K562 (cell line): ENCODE measurements around the gene IL33. TPM values are rescaled to one million over a fixed set of nuclear protein-coding genes. Genes with fewer than 3 reads are reported as not detected.

Experiments
- ATAC-seq: fragments of 200-7000 bp; cut with Tn5 transposase; 3 replicates; pipeline ENCODE4 v1.9.1; 2020; ENCODE audit warnings: moderate library complexity
- BruUV-seq: library from RNA; stranded (reverse); fragments of 400-500 nt; replicated peaks from 2 replicates; lab custom pipeline; 2021; lab: Mats Ljungman, UMichigan
- CTCF ChIA-PET: fragments of 300-600 bp; formaldehyde crosslinking; extraction: SDS; loops from one replicate; lab custom pipeline; 2021; ENCODE audit warnings: low intra/inter-chr PET ratio; lab: Yijun Ruan, JAX
- POLR2A ChIA-PET: fragments of 300-600, 350-650 bp; sonication (Branson Sonifier 250); formaldehyde crosslinking; extraction: SDS; loops from one replicate; lab custom pipeline; 2021; ENCODE audit warnings: antibody characterized with exemption, inconsistent platforms; lab: Yijun Ruan, JAX
- DNase-seq, 4 experiments: peaks; one replicate each; pipeline versions ENCODE4 v3.0.0 to v3.0.0-alpha.2; 2011 to 2018; ENCODE audit warnings: low spot score in 3 of 4, mixed read lengths in 3 of 4; ENCODE audit errors: extremely low read depth in 1 of 4
- FAIRE-seq: peaks from 2 replicates; lab custom pipeline; 2011; peaks lifted over from hg19 to GRCh38; lab: Jason Lieb, UNC
- H2AFZ ChIP-seq: 2 replicates; pipeline ENCODE4 v1.6.0; 2011; ENCODE audit warnings: low read depth, low read length, control low read depth, inconsistent platforms
- H3K27ac ChIP-seq: fragments of 200-600 bp; 3 replicates; pipeline ENCODE4 v1.8.0; 2011; ENCODE audit warnings: low read depth, mild to moderate bottlenecking, control low read depth, inconsistent platforms, low read length, moderate library complexity, mixed read lengths; ENCODE audit errors: extremely low read depth
- H3K27me3 ChIP-seq, 2 experiments: fragments of 300-600 bp in 1 of 2; 2 replicates in 1 of 2; 3 replicates in 1 of 2; pipeline versions ENCODE4 v1.6.0 to v1.8.0; 2011; ENCODE audit warnings: inconsistent platforms in 2 of 2, low read length in 2 of 2, mild to moderate bottlenecking in 1 of 2, mixed read lengths in 1 of 2, moderate library complexity in 1 of 2; ENCODE audit not compliant: control insufficient read depth in 2 of 2, insufficient read depth in 2 of 2
- H3K36me3 ChIP-seq: fragments of 300-600 bp; 3 replicates; pipeline ENCODE4 v1.8.0; 2011; ENCODE audit warnings: mild to moderate bottlenecking, low read length, inconsistent platforms; ENCODE audit not compliant: control insufficient read depth, insufficient read depth
- H3K4me1 ChIP-seq, 2 experiments: fragments of 200-600 bp in 1 of 2; replicated peaks in 1 of 2; 2 replicates in 1 of 2; 3 replicates in 1 of 2; pipeline versions ENCODE4 v1.5.1 to v1.8.0; 2011; ENCODE audit warnings: inconsistent platforms in 2 of 2, low read length in 2 of 2, mild to moderate bottlenecking in 1 of 2, mixed read lengths in 1 of 2, moderate library complexity in 1 of 2; ENCODE audit not compliant: control insufficient read depth in 2 of 2, insufficient read depth in 2 of 2
- H3K4me2 ChIP-seq: 2 replicates; pipeline ENCODE4 v1.6.1; 2011; ENCODE audit warnings: low read length, control low read depth, inconsistent platforms, mixed read lengths; ENCODE audit not compliant: insufficient read depth
- H3K4me3 ChIP-seq: fragments of 200-600 bp; sonication (generic), shearing (Covaris generic); 2 replicates; pipeline ENCODE4 v1.5.1; 2016; ENCODE audit warnings: control low read depth, inconsistent platforms
- H3K79me2 ChIP-seq: fragments of 200-600 bp; 3 replicates; pipeline ENCODE4 v1.8.0; 2011; ENCODE audit warnings: low read length, inconsistent platforms; ENCODE audit not compliant: control insufficient read depth, insufficient read depth
- H3K9ac ChIP-seq, 2 experiments: 2 replicates each; pipeline versions ENCODE4 v1.6.0 to v1.6.1; 2011; ENCODE audit warnings: low read depth in 2 of 2, low read length in 2 of 2, control low read depth in 1 of 2, inconsistent platforms in 1 of 2, mild to moderate bottlenecking in 1 of 2, mixed read lengths in 1 of 2; ENCODE audit not compliant: insufficient read depth in 1 of 2
- H3K9me1 ChIP-seq: one replicate; pipeline ENCODE4 v1.6.0; 2011; ENCODE audit warnings: inconsistent platforms, mild to moderate bottlenecking, low read length, moderate library complexity; ENCODE audit not compliant: control insufficient read depth, insufficient read depth
- H3K9me3 ChIP-seq: replicated peaks from 2 replicates; pipeline ENCODE4 v1.5.1; 2011; ENCODE audit warnings: low read depth, low read length, inconsistent platforms; ENCODE audit not compliant: control insufficient read depth, insufficient read depth
- H4K20me1 ChIP-seq: replicated peaks from 2 replicates; pipeline ENCODE4 v1.6.1; 2011; ENCODE audit warnings: low read length, inconsistent platforms, mixed read lengths; ENCODE audit not compliant: control insufficient read depth, insufficient read depth
- ATF7 ChIP-seq: fragments of 450-650 bp; IDR thresholded peaks from 2 replicates; pipeline ENCODE4 v1.7.1; 2014; ENCODE audit warnings: mild to moderate bottlenecking, moderate library complexity
- BCL6 ChIP-seq: fragments of 250-450 bp; sonication (Bioruptor Pico); IDR thresholded peaks from 2 replicates; pipeline ENCODE4 v1.4.0; 2020
- CREBBP ChIP-seq: IDR thresholded peaks from one replicate; pipeline ENCODE4 v1.6.1; 2012; ENCODE audit warnings: low read depth, mild to moderate bottlenecking, control low read depth, inconsistent platforms, low read length
- ESRRB ChIP-seq: fragments of 250-450 bp; sonication (Bioruptor Pico); IDR thresholded peaks from 2 replicates; pipeline ENCODE4 v1.5.0; 2020; ENCODE audit warnings: mild to moderate bottlenecking, moderate library complexity, borderline replicate concordance
- ETS2 ChIP-seq: IDR thresholded peaks from 2 replicates; pipeline ENCODE4 v1.6.1; 2016; ENCODE audit warnings: borderline replicate concordance, missing genetic modification characterization, mild to moderate bottlenecking, moderate library complexity, missing compliant biosample characterization; ENCODE audit not compliant: poor library complexity, severe bottlenecking
- EZH2 ChIP-seq: IDR thresholded peaks from 2 replicates; pipeline ENCODE4 v1.6.1; 2012; ENCODE audit warnings: low read depth, mild to moderate bottlenecking, inconsistent platforms, low read length, borderline replicate concordance
- MIER1 ChIP-seq: fragments of 450-650 bp; IDR thresholded peaks from 2 replicates; pipeline ENCODE4 v1.6.1; 2016; ENCODE audit warnings: antibody characterized with exemption, mild to moderate bottlenecking, low read depth
- MTF1 ChIP-seq: fragments of 250-450 bp; sonication (Bioruptor Pico); IDR thresholded peaks from 2 replicates; pipeline ENCODE4 v1.9.0; 2021; ENCODE audit warnings: moderate library complexity, mild to moderate bottlenecking, inconsistent platforms, borderline replicate concordance
- NCOA2 ChIP-seq, 2 experiments: fragments of 450-650 bp; IDR thresholded peaks; 2 replicates each; pipeline ENCODE4 v1.6.1; 2018; ENCODE audit warnings: mild to moderate bottlenecking in 2 of 2, moderate library complexity in 1 of 2; ENCODE audit not compliant: partially characterized antibody in 2 of 2
- SMAD2 ChIP-seq: fragments of 150-350 bp; IDR thresholded peaks from 2 replicates; pipeline ENCODE4 v1.6.1; 2014; ENCODE audit warnings: low read depth, mild to moderate bottlenecking, low read length
- SRSF7 ChIP-seq: fragments of 200-400 bp; formaldehyde crosslinking; optimal IDR thresholded peaks from 2 replicates; pipeline ENCODE3; 2017; ENCODE audit warnings: mild to moderate bottlenecking, low read depth, low read length
- ZBTB17 ChIP-seq: fragments of 450-650 bp; formaldehyde crosslinking; IDR thresholded peaks from 2 replicates; pipeline ENCODE4 v1.4.0; 2020; ENCODE audit warnings: mild to moderate bottlenecking
- ZNF143 ChIP-seq: sonication (generic); formaldehyde crosslinking; IDR thresholded peaks from 2 replicates; pipeline ENCODE4 v1.9.0; 2022; ENCODE audit warnings: mild to moderate bottlenecking, missing genetic modification reagents
- ZNF3 ChIP-seq: fragments of 250-450 bp; sonication (Bioruptor Pico); IDR thresholded peaks from 2 replicates; pipeline ENCODE4 v1.5.0; 2021; ENCODE audit warnings: mild to moderate bottlenecking, moderate library complexity
- WGBS: fragments of 100-300 bp; shearing (Covaris generic); methylation state at CpG from one replicate; pipeline ENCODE4 v1.1.6; 2016; ENCODE audit warnings: low coverage, mixed read lengths; ENCODE audit not compliant: insufficient coverage; ENCODE audit errors: missing lambda C conversion rate; 5-methylcytosine and 5-hydroxymethylcytosine counted together
- in situ Hi-C: fragments of 300-500 bp; cut with MboI; formaldehyde crosslinking; loops from 4 replicates; pipeline ENCODE4 v1.15.0; 2018; ENCODE audit warnings: inconsistent platforms, mixed read lengths
- intact Hi-C: fragments of 100-400 bp; cut with micrococcal nuclease; formaldehyde crosslinking; loops from 2 replicates; pipeline ENCODE4 v1.14.2; 2022
- polyA plus RNA-seq, 8 experiments: library from polyadenylated mRNA; depleted of rRNA in 4 of 8; stranded (reverse) in 5 of 8; unstranded in 3 of 8; fragments of >200 nt; fragmentation: Nextera tagmentation in 2 of 8; fragmentation: Illumina TruSeq in 1 of 8; extraction: Ambion mirVana in 2 of 8; extraction: Trizol in 1 of 8; gene quantifications; 2 replicates each; pipeline versions ENCODE4 v1.2.1 to v1.2.3, GENCODE V29; 2011 to 2014; ENCODE audit warnings: inconsistent platforms in 1 of 8, missing spikeins in 1 of 8
- total RNA-seq, 7 experiments: library from RNA; depleted of rRNA in 6 of 7; stranded (reverse); fragments of >200 nt in 6 of 7; fragmentation: Illumina TruSeq in 2 of 7; extraction: Trizol in 2 of 7; gene quantifications; 2 replicates each; pipeline versions ENCODE4 v1.2.1 to v1.2.3, GENCODE V29; 2011 to 2021; ENCODE audit warnings: low replicate concordance in 1 of 7
- TF ChIP-seq, protein P1 (sequence below): fragments of 250-450 bp; sonication (Bioruptor Pico); IDR thresholded peaks from 2 replicates; pipeline ENCODE4 v1.9.0; 2021; ENCODE audit warnings: mild to moderate bottlenecking, inconsistent platforms
- TF ChIP-seq, protein P2 (sequence below): fragments of 450-650 bp; IDR thresholded peaks from 2 replicates; pipeline ENCODE4 v1.6.1; 2016; ENCODE audit warnings: borderline replicate concordance
- TF ChIP-seq, protein P3 (sequence below): fragments of 250-450 bp; sonication (Bioruptor Pico); IDR thresholded peaks from 2 replicates; pipeline ENCODE4 v1.8.0; 2021; ENCODE audit warnings: mild to moderate bottlenecking, moderate library complexity

The IL33 gene
- total and polyA plus RNA-seq, 9 of the 15 experiments (the other 6 are each of a cell fraction or from before 2014, with no cell fraction given), result not detected

DNA sequence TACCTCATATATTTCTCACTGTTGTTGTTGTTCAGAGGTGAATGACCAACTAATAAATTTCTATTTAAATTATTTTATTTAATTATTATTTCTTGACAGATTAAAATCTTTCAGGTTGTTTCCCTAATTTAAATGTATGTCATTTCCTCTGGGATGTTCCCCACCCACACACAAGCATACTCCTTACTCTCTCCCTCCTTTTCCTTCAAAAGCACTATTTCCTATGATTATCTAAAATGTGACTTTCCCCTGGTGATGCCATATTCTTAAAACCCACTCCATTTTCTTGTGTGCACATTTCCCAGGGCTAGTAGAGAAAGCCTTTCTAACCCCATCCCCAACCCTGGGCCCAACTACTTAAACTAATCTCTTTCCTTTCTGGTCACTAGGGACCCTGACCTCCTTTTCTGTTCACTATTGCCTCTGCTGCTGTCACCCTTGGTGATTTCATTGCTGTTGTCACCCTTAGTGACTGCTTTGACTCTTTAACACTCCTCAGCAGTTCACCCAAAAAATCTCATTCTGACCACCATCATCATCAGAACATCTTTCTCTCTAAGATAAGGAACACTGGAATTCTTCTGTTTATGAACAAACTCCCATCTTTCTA is 16.8 kb downstream of the IL33 start (continued):
- TF ChIP-seq, protein P1, sequence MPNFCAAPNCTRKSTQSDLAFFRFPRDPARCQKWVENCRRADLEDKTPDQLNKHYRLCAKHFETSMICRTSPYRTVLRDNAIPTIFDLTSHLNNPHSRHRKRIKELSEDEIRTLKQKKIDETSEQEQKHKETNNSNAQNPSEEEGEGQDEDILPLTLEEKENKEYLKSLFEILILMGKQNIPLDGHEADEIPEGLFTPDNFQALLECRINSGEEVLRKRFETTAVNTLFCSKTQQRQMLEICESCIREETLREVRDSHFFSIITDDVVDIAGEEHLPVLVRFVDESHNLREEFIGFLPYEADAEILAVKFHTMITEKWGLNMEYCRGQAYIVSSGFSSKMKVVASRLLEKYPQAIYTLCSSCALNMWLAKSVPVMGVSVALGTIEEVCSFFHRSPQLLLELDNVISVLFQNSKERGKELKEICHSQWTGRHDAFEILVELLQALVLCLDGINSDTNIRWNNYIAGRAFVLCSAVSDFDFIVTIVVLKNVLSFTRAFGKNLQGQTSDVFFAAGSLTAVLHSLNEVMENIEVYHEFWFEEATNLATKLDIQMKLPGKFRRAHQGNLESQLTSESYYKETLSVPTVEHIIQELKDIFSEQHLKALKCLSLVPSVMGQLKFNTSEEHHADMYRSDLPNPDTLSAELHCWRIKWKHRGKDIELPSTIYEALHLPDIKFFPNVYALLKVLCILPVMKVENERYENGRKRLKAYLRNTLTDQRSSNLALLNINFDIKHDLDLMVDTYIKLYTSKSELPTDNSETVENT, result no peak
- TF ChIP-seq MTF1 (CRISPR knock-in tag), result no peak

DNA sequence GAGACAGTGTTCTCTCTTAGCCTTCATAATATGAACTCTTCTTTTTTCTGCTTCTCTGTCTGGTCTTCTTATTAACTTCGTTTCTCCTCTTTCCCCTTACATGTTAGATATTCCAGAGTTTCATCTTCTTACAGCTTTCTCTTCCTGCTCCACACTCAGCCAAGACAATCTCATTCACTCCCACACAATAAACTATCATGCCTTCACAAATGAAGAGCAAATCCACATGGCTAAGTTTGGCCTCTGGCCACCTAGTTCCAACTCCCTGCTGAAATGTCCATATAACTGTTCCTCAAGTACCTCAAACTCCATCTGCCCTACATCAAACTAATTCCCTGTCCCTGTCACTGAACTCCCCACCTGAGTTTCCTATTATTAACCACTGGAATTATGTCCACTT is 18.4 kb downstream of the IL33 start:
- Histone ChIP-seq H3K27ac (no peak overlapping the region), H4K20me1 (no peaks in the 10 kb centered on the region), H2AFZ (no peak overlapping the region), H3K9me3 (no peaks in the 10 kb centered on the region), H3K9me1 (no peaks in the 10 kb centered on the region), H3K36me3 (no peaks in the 10 kb centered on the region), H3K9ac (no peak overlapping the region), H3K4me1 (no peaks in the 10 kb centered on the region), H3K27me3 (no peaks in the 10 kb centered on the region), H3K4me2 (no peak overlapping the region), H3K4me3 (no peak overlapping the region), H3K79me2 (no peaks in the 10 kb centered on the region)
- BruUV-seq, result no TSS peak
- ATAC-seq (no peak), FAIRE-seq (no peak), DNase-seq (no peak)
- WGBS, result 0% methylated on average over 1 of the region's 1 CpG
- ChIA-PET CTCF (no interaction called here), POLR2A (no interaction called here)
- in situ Hi-C loops (no loop called here), intact Hi-C loops (no loop called here)
- no peak for TF ChIP-seq ESRRB (CRISPR knock-in tag)
- TF ChIP-seq, protein P2, sequence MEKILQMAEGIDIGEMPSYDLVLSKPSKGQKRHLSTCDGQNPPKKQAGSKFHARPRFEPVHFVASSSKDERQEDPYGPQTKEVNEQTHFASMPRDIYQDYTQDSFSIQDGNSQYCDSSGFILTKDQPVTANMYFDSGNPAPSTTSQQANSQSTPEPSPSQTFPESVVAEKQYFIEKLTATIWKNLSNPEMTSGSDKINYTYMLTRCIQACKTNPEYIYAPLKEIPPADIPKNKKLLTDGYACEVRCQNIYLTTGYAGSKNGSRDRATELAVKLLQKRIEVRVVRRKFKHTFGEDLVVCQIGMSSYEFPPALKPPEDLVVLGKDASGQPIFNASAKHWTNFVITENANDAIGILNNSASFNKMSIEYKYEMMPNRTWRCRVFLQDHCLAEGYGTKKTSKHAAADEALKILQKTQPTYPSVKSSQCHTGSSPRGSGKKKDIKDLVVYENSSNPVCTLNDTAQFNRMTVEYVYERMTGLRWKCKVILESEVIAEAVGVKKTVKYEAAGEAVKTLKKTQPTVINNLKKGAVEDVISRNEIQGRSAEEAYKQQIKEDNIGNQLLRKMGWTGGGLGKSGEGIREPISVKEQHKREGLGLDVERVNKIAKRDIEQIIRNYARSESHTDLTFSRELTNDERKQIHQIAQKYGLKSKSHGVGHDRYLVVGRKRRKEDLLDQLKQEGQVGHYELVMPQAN, result no peak
- no peak for TF ChIP-seq ZNF3 (CRISPR knock-in tag)
- TF ChIP-seq, protein P3, sequence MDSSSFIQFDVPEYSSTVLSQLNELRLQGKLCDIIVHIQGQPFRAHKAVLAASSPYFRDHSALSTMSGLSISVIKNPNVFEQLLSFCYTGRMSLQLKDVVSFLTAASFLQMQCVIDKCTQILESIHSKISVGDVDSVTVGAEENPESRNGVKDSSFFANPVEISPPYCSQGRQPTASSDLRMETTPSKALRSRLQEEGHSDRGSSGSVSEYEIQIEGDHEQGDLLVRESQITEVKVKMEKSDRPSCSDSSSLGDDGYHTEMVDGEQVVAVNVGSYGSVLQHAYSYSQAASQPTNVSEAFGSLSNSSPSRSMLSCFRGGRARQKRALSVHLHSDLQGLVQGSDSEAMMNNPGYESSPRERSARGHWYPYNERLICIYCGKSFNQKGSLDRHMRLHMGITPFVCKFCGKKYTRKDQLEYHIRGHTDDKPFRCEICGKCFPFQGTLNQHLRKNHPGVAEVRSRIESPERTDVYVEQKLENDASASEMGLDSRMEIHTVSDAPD, result no peak
- no peak for TF ChIP-seq NCOA2 (IDR thresholded peaks at IDR 0.05; ENCODE audit: partially characterized antibody in 2 of 2)
- no peak for TF ChIP-seq MIER1
- TF ChIP-seq SRSF7, result no peak
- no peak for TF ChIP-seq ZNF143 (CRISPR knock-in tag)
- no peak for TF ChIP-seq CREBBP
- no peak for TF ChIP-seq ETS2
- no peak for TF ChIP-seq BCL6 (CRISPR knock-in tag)
- TF ChIP-seq ATF7, result no peak
- TF ChIP-seq EZH2, result no peak
- TF ChIP-seq SMAD2, result no peak
- TF ChIP-seq ZBTB17, result no peak
